Anterior cingulate cortex (tissue), 58 donors: ENCODE data around the gene MPPED2.
A peak's percentile ranks its signal among the peaks of the same experiment; 100 is the strongest.
"Not testable (repeated sequence)": the region's sequence is repeated elsewhere in the genome, so short reads cannot be mapped to it uniquely, and the experiment has no call there.

Source experiments
- DNase-seq, 58 donors: peaks; one replicate each; lab custom pipeline; 2025; lab: John Stamatoyannopoulos, UW

The MPPED2 gene

DNA sequence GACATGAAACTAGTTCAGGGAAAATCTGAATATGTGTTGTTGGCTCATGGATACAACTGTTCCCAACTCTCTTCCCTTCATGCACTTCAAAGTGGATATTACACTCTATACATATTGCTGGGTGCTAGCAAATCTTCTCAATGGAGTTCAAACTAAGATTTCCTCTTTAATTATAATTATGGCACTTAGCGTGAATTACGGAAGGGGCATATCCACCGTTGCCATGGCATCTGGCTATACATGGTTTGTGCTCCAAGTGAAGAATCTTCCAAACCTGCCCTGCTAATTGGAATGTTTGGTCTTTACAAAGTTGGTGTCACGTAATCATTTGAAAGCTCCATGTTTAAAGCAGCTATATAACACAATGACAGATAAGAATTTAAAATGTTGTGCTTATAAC, 5.6 kb downstream of the MPPED2 start:
- no peak for DNase-seq

DNA sequence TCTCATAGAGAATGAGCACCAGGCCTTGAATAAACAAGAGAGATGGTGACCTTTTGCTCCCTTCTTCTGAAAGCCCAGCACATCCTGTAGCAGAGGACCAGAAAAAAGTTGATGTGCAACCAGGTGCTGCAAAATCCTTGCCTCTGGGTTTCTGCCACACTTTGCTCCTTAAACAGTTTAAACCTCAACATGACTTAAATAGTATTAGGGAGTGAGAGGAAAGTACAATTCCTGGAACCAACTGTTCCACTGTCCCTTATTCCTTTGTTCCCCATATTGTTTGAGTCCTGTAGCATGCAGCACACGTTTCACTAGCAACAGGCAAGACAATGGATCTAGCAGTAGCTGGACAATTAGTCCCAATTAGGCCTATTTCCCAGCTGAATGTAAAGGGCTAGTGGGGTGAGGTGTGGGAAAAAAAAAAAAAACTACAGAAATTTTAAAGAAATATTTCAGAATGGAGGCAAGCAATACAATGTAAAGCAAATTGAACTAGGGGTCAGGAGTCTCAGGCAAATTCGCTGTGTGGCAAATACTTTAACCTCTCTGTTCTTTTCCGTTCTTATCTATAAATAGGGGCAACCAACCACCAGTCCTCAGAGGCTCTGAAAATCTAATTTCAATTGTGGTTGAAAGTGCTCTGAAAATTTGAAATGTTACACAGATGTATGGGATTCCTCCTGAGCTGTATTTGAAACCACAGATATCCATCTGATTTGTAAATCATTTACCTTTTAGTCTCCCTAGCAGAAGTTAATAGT, 6.6 kb downstream of the MPPED2 start:
- no peak for DNase-seq

DNA sequence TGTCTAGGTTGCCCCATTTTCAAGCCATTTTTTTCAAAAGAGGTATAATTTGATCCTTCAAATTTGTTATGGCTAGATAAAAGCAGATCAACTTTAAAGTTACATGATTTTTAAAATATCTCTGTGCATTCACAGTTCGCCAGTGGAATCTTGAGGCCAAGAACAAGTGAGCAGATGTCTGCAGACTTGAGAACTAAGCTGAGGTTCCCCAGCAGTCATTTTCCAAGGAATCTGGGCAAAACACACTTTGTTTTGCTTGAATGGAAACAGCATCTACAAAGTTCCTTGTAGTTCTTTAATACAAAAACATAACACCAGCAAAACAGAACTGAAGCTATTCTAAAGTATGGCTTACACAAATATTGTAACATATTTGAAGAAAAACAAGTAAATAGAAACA, 7.7 kb downstream of the MPPED2 start:
- DNase-seq = peak in 1 of 58 donors; percentile 7

DNA sequence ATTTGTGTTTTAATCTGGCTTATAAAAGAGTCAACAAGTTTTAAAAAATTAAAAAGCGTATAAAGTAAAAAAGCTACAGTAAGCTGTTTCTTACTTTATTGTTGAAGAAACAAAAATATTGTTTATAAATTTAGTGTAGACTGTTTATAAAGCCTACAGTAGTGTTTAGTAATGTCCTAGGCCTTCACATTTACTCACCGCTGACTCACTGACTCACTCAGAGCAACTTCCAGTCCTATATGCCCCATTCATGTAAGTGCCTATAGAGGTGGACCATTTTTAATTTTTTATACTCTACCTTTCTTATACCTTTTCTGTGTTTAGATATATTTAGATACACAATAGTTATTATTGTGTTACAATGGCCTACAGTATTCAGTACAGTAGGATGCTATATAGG, 12.2 kb downstream of the MPPED2 start:
- DNase-seq = no peak

DNA sequence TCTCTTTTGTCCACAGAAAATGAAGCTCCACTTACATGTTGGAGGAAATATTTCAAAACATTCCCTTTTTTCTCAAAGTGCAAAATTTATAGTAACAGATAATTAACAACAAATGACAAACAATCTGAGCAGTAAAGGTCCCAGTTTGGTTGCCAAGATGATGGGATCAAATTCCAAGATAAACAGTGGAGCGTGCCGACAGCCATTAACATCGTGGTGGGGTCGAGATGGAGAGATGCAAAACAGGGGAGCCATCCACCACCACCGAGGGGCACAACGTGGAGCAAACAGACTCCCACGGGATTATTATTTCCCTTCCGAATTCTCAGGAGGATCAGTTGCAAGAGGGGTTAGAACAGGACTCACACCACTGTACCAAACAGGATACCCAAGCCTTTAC, 17.2 kb downstream of the MPPED2 start:
- no peak for DNase-seq

DNA sequence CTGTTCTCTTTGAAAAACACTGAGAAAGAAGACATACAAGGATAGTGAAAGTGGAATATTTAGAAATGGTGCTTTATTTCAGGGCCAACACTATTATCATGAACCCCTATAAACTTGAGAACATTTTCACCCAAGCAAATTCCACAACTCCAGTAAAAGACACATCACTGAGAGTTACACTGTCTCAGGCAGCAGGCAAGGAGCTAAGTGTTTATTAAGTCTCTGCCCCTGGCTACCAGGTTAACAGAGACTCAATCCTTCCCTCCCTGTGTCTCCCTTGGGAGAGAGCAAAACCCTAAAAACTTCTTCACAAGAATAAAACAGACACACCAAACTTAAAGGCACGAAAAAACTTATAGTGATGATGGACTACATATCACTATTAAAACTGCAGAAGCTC, 18.5 kb downstream of the MPPED2 start:
- DNase-seq = no peak

DNA sequence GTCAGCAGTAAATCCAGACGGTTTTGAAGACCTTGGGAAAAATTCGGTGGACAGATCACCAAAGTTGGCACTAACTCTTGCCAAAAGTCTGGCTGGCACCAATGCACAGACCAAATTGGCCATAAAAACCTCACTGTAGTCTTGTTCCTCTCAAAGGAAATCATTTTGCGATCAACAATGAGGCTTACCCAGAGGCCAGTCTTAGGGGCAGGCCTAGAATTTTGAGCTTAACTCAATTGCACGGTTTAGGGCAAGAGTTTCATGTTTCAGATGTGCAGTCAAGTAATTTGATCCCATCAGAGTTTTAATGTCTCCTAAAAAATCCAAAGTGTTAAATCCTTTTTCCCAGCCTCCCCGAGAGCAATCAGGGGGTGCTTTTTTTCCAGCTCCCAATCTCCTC, 19.0 kb downstream of the MPPED2 start:
- no peak for DNase-seq

DNA sequence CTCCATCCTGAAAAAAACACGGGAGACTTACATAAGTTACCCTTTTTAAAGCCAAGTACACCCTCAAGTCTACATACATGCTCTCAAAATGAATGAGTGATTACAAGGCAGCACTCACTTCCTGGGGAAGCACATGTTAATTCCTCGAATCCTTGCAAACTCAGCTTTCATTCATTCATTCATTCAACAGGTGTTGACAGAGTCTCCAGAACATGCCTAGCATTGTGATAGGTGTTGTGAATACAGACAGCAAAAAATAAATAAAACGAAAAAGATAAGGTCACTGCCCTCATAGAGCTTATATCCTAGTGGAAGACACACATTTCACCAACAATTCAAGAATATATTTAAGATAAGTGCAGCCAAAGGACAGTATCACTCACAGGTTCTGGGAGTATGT, 19.7 kb downstream of the MPPED2 start:
- DNase-seq = no peak

DNA sequence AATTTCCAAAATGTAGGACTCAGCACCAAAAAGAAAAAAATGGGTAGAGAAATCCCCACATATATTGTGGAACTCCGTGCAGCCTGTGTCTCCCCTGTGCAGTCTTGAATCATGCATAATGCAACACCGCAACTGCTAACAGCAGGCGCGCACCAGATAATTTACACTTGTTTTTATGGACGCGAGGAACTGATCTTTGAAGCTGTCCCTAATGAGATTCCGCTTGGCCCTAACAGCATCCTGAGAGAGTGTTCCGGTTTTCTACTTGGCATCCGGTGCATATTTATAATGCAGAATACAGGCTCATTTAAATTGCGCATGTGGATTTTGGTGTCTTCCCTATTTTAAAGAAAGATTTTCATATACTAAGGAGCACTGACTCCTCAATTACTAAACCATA, 21.1 kb downstream of the MPPED2 start:
- peak in 10 of 58 donors; percentile 4 to 59 (median 20) for DNase-seq

DNA sequence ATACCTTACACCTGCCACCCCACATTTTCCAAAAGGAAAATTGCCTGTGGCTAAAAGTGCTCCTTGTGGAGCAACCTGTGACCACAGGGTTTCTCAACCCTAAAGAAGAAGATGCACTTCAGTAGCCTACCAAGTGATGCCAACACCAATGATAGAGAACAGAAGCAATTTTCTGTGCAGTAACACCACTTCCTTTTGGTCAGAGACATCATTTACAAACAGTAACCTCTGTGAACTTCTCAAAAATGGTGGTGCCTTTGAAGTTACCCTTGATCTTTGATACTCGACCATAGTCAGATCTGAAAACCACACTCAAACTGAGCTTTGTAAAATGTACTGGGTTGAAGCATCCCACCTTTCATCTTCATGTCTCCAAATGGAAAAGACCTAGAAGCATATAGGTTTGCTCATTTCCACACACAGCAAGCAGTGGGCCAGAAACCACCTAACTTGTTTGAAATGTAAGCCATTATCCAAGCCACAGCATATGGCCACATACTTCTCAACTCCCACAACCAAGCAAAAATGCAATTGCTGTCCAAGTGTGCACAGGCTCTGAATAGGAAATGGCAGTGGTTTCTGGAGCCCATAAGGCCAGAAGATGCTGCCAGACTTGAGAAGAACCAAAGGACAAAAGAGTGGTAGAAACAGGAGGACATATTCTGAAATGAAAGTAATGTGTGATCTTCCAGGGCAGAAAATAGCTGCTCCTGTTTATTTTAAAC, 24.3 kb downstream of the MPPED2 start:
- DNase-seq = peak in 9 of 58 donors; percentile 6 to 59 (median 10)

DNA sequence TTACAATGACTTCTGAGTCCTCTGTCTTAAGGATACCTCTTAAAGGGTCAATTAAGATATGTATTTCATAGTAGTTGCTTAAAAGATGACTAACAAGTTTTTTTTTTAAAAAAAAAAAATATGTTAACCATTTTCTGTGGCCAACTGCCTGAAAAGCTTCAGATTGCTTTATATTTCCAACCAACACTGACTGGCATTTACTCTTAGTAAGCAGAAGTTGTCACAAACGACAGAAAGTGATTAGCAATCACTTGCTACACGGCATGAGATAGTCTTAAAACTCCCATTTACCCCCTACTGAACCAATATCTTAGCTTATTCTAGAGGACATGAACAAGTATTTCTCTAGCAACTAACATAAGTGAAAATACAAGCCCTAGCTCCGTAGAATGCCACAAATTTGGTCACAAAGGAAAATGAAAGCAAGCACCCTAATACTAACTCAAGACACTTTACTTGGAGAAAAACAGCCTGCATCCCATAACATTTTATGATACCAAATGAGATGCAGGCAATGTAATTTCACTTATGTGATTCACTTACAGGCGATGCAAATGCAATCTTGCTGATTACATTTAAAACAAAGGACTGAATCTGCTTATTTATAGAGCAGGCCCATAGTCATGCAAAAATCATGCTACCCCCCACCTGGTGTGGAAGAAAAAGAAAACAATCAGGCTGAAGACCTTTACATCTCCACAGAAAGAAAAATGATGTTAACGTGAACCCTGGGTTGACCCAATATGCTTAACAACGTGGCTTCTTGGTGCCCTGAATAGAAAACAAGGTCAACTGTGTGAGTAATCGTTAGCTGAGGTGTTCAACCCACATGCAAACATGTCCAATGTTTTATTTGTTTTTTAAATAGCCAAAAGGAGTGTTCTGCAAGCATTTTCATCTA, 25.7 kb downstream of the MPPED2 start:
- DNase-seq = no peak

DNA sequence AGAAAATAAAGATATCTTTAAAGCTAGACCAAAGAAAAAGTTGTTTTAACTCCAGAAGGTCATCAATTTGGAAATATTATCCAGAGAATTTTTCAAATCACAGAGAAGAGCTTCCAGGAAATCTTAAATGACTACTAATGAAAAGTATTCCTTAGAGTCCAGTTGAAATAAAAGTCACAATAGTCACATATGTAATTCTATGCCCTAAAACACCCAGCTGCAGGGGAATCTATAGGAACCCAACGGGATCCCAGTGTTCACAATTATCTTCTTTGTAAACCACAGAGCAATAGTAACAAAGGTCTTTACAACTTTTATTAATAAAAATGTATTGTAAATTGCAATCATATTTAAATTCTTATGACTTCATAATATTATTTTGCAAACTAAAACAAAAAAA, 27.1 kb downstream of the MPPED2 start:
- DNase-seq = no peak

DNA sequence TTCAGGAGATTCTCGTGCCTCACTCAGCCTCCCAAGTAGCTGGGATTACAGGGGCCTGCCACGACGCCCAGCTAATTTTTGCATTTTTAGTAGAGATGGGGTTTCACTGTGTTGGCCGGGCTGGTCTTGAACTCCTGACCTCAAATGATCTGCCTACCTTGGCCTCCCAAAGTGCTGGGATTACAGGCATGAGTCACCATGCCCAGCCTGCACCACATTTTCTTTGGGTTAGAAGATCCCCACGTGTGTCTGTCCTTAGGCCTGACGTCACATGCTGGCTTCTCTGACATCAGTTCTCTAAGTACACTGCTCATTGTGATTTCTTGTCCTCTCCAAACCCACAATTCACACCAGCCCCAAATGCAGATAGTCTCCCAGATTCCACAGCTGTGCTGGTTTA, 31.6 kb downstream of the MPPED2 start:
- not testable (repeated sequence) for DNase-seq

DNA sequence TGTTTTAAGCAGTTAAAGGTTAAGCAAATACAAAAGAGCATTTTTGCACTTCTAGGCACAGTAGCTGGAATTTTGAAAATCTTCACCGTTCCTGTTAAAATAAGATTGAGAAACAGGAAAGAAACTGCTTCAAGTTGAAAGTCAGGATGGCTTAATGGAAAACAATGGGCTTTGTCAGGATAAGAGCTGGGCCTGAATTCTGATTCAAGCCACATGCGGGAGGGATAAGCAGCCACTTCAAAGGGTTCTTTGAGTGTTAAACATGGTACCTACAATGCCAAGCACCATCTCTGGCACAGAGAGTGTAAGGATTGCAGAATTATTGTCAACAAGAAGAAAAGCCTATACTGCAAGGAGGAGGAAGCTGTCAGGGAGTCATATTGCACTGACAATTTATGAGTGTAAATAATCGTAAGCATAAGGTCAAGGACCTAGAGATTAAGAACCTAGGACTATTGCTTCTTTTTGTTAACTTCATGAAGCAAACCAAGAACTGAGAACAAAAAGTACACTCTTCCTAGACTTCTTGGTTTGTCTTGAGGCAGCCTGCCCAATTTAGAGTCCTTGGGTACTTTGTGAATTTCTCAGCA, 32.5 kb downstream of the MPPED2 start:
- DNase-seq = no peak

DNA sequence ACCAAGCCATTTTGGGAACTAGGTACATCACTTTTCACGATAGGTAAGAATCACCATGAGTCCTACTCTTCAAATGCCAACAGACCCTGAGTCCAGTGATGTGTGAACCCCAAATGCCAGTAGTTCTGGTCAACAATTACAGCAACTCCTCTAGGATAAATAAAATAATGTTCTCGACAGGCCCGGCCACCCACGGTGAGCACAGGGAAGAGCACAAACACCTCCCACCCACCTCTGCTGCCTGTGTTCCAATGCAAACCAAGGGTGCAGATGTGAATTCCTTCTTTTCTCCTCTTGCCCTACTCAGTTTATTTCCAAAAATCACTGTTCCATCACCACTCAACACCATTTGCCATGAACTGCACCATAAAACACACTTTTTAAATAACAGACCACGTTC, 33.3 kb downstream of the MPPED2 start:
- peak in 4 of 58 donors; percentile 1 to 28 (median 10) for DNase-seq

DNA sequence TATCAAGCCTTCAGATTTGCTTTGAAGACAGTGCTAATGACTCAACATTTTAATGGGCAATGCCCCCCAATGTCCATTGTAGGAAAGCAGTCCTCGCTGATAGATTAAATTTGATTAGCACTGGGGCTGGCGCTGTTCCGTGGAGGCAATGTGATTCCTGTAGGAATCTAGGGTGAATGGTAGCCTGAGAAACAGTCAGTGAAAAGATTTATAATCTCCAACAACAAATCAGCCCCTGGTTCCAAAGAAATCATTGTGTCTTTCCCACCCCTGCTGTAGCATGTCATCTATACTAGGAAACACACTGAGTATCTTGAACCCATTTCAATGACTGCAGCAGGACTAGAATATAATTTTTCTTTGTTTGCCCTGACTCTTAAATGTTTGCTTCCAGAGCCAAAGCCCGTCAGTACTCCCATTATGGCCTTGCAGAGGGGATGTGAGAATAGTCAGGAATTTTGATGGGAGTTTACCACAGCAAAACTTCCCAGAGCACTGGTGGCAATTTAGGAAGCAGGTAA, 36.1 kb downstream of the MPPED2 start:
- no peak for DNase-seq

DNA sequence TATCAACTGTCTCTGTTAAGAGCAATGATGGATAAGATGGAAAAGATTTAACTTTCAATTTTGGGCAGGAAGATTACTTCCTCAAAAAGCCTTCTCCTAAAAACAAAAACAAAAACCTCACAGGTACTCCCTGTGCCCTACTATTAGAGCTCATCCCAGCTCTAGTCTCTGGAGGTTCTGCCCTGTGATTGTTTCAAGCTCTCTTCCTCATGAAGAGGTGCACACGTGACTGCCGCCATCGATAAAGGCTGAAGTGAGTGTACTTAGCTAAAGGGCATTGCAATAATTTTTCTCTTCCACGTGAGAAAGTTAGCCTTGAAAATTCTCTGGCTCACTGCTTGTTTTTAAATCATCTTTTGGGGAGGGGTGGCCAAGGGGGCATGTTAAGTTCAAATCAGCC, 36.6 kb downstream of the MPPED2 start:
- no peak for DNase-seq

DNA sequence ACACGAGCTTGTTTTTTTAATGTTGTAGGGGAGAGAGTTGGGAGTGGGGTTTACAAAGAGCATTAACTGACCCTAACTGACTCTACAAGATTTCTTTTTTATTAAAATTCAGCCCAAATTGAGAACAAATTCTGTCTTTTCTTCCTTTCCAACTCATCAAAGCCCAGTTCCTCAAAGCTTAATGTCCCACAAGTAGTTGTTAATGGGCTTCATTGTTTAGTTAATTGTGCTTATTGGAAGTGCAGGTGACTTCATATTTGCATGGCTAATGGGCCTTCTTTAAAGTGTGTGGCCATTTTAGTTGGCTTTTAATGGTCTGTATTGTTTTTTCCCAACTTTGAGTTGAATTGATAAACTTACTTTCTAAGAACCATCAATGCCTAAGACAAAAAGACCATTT, 39.8 kb downstream of the MPPED2 start:
- no peak for DNase-seq

DNA sequence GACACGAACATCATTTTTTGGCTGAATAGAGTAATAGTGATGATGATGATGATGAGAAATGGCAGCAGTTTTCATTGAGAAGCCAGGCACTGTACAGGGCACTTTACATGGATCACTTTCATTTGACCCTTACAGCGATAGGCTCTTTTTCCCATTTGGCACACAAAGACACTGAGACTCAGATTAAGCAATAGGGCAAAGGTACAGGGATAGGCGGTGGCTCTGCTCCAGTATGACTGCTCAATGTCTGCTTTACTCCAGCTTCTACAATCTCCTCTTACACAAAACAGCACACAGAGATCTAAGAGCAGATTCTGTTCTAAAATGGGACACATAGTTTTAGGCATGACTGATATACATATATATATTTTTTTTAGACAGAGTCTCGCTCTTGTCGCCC, 40.6 kb downstream of the MPPED2 start:
- no peak for DNase-seq

DNA sequence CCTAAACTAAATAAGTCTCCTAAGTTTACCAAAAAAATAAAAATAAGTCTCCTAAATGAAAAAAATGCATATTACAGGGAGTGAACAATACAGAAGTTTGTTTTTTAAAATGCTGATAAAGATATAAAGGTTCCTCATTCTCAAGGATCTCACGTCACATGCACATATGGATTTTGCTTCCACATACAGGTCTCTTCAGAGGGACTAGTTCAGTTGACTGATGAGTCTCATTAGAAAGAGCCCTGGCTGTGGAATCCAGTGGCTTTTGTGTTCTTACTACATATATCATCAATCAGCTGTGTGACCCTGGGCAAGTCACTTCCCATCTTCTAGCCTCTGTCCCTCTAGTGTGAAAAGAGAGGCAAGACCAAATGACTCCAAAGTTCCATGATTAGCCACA, 43.1 kb downstream of the MPPED2 start:
- no peak for DNase-seq

DNA sequence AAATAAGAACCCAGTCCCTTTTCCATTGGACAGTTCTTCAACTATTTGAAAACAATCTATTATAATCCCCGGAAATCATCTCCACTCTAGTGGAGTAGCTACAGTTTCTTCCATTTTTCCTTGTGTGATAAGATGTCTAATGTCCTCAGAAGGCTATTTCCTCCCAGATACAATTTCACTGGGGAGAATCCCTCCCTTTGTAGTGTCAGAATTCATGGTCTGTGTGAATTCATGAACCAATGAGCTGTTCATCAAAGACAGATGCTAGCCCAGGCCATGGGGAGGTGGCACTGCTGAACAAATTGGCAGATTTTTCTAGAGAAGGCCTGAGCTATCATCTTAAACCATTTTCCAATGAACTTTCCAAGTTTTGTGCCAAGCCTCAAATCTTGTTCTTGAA, 45.4 kb downstream of the MPPED2 start:
- no peak for DNase-seq
